ENCODE data around the gene LAP3. TPM values are rescaled to one million over a fixed set of nuclear protein-coding genes. Genes with fewer than 3 reads are reported as not detected.

LAP3 gene
- polyA plus RNA-seq, 1 experiment = 63.3 TPM

DNA sequence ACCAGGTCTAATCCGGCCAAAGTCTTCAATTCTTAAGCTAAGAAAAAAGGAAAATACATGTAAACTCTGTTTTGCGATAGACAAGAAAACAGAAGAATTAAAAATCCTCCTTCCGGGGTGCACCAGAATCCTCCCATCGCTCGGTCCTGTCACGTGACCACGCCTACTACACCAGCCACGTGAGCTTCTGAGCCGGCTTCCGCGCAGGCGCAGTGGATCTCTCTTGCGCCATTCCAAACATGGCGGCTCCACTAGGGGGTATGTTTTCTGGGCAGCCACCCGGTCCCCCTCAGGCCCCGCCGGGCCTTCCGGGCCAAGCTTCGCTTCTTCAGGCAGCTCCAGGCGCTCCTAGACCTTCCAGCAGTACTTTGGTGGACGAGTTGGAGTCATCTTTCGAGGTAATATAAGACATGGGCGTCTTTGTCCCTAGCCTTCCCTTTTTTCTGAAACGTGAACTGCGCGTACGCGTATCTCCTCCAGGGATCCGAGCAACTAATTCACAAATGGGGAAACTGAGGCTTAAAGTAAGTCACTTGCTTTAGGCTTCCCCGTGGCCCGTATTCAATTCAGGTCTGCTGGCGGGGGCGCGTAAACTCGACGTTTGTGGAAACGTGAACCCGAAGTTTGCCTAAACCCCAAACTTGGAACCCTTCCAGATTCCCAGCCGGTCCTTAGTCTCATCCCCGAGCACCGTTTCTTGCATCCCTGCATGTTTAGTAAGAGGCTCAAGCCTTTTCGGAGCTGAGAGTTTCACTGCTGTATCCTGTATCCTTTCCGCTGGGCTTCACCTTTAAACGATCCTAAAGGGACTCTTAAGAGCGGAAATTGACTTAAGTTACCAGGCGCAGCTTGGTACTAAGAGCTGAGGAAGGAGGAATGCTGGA is 37.7 kb downstream of the LAP3 start, which contains the start of gene MED28:
TSS of gene MED28 (plus strand) at position 226 of the 884 bp plus-strand sequence. CDS start at position 240, 14 bp downstream.
- Histone ChIP-seq H3K9me3 (ENCODE audit: control insufficient read depth, insufficient read depth, low read length) (no peaks in the 10 kb centered on the region), H3K27me3 (ENCODE audit: control insufficient read depth, insufficient read depth, low read length) (no peaks in the 10 kb centered on the region), H3K4me3 (ENCODE audit: low read depth, low read length) (peak within 1 kb of the TSS; percentile 92), H3K27ac (ENCODE audit: low read depth, low read length) (peak within 1 kb of the TSS; percentile 97)
- CTCF ChIA-PET = interaction anchor here (0.9 to 4.7 kb wide), 6 partner anchors 9 to 979 kb away, joined by 3 to 23 read pairs (median 7); no protein-coding TSS in a partner anchor
- TF ChIP-seq CTCF (IDR thresholded peaks at IDR 0.05; ENCODE audit: low read depth, low read length) = no peak; the same call in 1 of the 2 replicates
- POLR2A ChIA-PET = interaction anchor here (0.6 to 2.7 kb wide), 7 partner anchors 9 to 196 kb away, joined by 3 to 19 read pairs (median 5); partner anchors contain the start of genes DCAF16, LAP3 and NCAPG
- DNase-seq (ENCODE audit: low read depth, low spot score) = peak; percentile 93

GRCh38 chr4:17616283-17616682 is 39.3 kb downstream of the LAP3 start:
- TF ChIP-seq CTCF (IDR thresholded peaks at IDR 0.05; ENCODE audit: low read depth, low read length) = no peak
- Histone ChIP-seq H3K9me3 (ENCODE audit: control insufficient read depth, insufficient read depth, low read length) (no peaks in the 10 kb centered on the region), H3K27me3 (ENCODE audit: control insufficient read depth, insufficient read depth, low read length) (no peaks in the 10 kb centered on the region), H3K27ac (ENCODE audit: low read depth, low read length) (no peak overlapping the region), H3K4me3 (ENCODE audit: low read depth, low read length) (peak overlapping the region; percentile 45)
- CTCF ChIA-PET = interaction anchor here (1.6 to 4.7 kb wide), 4 partner anchors 7 to 977 kb away, joined by 4 to 23 read pairs (median 12); no protein-coding TSS in a partner anchor
- POLR2A ChIA-PET = interaction anchor here (2.7 kb wide), 1 partner anchor 39 kb away, joined by 19 read pairs; the partner anchor contains the start of gene LAP3
- no peak for DNase-seq (ENCODE audit: low read depth, low spot score)

DNA sequence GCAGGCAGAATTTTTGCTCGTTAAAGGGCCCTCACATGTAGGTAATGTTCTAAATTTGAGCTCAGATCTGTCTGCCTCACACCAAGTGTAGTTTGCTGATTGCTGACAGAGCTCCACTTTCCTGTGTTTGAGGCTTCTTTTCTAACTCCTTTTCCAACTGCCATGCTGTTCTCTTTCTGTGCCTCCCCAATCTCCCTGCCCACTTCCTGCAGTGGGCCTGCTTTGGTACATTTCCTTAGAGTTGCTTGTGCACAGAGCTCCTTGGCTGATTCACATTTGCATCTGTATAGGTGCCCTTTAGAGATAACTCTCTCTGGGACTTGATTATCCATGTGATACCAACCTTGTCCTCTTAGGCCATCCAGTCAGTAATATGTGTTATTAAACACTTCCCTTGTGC is 41.9 kb downstream of the LAP3 start:
- peak overlapping the region; percentile 96 for H3K27ac ChIP-seq (ENCODE audit: low read depth, low read length)
- no peak for DNase-seq (ENCODE audit: low read depth, low spot score)
- no peaks in the 10 kb centered on the region for H3K9me3 ChIP-seq (ENCODE audit: control insufficient read depth, insufficient read depth, low read length)
- no peaks in the 10 kb centered on the region for H3K27me3 ChIP-seq (ENCODE audit: control insufficient read depth, insufficient read depth, low read length)
- POLR2A ChIA-PET = no interaction called here
- no peak for TF ChIP-seq CTCF (IDR thresholded peaks at IDR 0.05; ENCODE audit: low read depth, low read length)
- CTCF ChIA-PET = interaction anchor here (0.5 to 1.0 kb wide), 2 partner anchors 70 to 1395 kb away, joined by 3 to 4 read pairs; no protein-coding TSS in a partner anchor
- H3K4me3 ChIP-seq (ENCODE audit: low read depth, low read length) = no peak overlapping the region

DNA sequence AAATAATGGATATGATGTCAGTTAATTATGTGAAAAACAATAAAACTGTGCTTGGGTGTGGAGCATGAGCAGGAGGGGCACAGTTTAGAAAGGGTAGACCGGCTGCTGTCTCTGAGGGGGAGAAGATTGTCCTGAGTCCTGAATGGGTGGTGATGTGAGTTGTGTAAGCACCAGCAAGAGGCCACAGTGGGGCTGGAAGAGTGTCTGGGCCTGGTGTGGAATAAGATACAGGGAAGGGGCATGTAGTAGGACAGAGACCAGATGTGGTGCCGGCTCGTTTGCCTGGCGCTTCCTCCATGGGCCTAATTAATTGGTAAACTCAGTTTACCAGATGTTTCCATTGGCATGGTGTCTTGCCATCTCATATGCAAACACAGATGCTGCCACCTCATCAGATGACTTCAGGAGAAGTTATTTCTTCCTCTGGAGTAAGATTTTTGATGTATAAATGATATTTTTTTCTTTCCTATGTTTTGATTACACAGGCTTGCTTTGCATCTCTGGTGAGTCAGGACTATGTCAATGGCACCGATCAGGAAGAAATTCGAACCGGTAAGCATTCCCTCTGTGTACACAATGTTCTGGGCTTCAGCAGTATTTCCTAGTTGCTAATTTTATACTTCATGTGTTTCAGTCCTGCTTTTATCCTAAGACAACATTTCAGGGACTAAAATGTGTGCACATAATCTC is 42.6 kb downstream of the LAP3 start:
- H3K27me3 ChIP-seq (ENCODE audit: control insufficient read depth, insufficient read depth, low read length) = no peaks in the 10 kb centered on the region
- POLR2A ChIA-PET = no interaction called here
- no peak for TF ChIP-seq CTCF (IDR thresholded peaks at IDR 0.05; ENCODE audit: low read depth, low read length)
- peak overlapping the region; percentile 96 for H3K27ac ChIP-seq (ENCODE audit: low read depth, low read length)
- CTCF ChIA-PET = interaction anchor here (1.0 kb wide), 2 partner anchors 71 to 189 kb away, joined by 4 to 5 read pairs; no protein-coding TSS in a partner anchor
- 0 out of 2 replicates have a peak overlapping the region, but pooled peaks have one; percentile 15 for H3K4me3 ChIP-seq (ENCODE audit: low read depth, low read length)
- H3K9me3 ChIP-seq (ENCODE audit: control insufficient read depth, insufficient read depth, low read length) = no peaks in the 10 kb centered on the region
- peak; percentile 64 for DNase-seq (ENCODE audit: low read depth, low spot score)
